Ovary (tissue), 3 donors: ENCODE measurements around the gene GRK1.

Experiments
- CTCF ChIP-seq, 3 donors: fragments of 450-650 bp in 2 of 3; fragments of 200-600 bp in 1 of 3; IDR thresholded peaks; one replicate each; pipeline versions ENCODE4 v1.5.1 to v1.8.0; 2016 to 2022; ENCODE audit warnings: antibody characterized with exemption in 3 of 3, mild to moderate bottlenecking in 1 of 3
- EP300 ChIP-seq: sonication (generic); formaldehyde crosslinking; IDR thresholded peaks from one replicate; pipeline ENCODE4 v1.6.1; 2017; ENCODE audit warnings: antibody characterized with exemption
- donor health status: DM: no; HTN: no; CAD: no.

GRCh38 chr13:113745059-113745458 lies 78.0 kb downstream of the GRK1 start:
- TF ChIP-seq CTCF (IDR thresholded peaks at IDR 0.05) = no peak
- TF ChIP-seq EP300 = no peak
